ENCODE data around the gene KIF7. TPM values are rescaled to one million over a fixed set of nuclear protein-coding genes. Genes with fewer than 3 reads are reported as not detected.

Gene KIF7
- total and polyA plus RNA-seq, 2 donors (not counting 3 experiments of a cell fraction or from before 2014, with no cell fraction given), result 4.2 to 11.3 TPM

DNA sequence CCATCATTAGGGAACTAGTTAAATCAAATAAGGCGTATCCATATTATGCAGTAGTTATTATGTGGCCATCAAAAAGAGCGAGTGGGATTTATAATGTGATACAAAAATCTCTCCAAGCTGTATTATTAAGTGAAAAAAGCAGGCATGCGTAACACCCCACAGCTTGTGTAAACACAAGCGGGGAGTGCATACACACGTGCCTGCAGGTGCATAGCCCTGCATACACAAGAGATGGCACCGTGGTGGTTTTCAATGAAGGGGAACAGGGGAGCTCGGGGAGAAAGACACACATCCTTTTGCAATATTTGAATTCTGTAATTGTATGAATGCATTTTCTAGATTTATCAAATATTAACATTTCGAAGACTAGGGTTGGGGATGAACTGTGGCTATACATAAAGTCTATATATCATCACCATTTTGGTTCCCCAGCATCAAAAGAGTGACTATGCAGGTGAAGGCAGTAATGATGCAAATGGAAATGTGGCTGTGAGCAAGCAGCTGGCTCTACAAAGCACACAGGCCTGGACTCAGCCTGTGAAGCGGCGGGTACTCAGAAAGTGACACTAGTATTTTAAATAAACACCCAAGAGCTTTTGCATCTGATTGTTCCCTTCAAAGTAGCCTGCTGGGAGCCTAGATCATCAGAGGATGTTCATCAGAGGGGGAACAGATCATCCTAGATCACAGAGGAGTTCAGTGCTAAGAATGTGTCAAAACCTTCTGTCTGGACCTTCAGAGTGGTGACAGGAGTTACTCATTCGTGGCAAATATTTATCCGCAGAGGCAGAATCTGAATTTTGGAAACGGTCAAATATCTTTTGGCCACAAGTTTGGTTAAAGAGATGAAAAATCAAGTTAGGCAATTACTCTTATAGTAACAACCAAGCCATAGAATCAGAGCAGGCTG, 9.4 kb upstream of the KIF7 start:
- Histone ChIP-seq H3K4me2 (ENCODE audit: insufficient read depth, low read length) (peak overlapping the region; percentile 74), H4K20me1 (replicated peaks; ENCODE audit: control insufficient read depth, extremely low read depth, insufficient read depth, low read length) (no peaks in the 10 kb centered on the region), H3K79me2 (ENCODE audit: control insufficient read depth, insufficient read depth, low read length) (no peaks in the 10 kb centered on the region), H3K36me3 (ENCODE audit: control insufficient read depth in 2 of 2, extremely low read depth in 1 of 2, insufficient read depth in 2 of 2, low read length in 2 of 2) (no peaks in the 10 kb centered on the region), H3K4me1 (ENCODE audit: control insufficient read depth, extremely low read depth, insufficient read depth, low read length) (peaks cover 20% of the 10 kb centered on the region), H3K9me1 (replicated peaks; ENCODE audit: control insufficient read depth, extremely low read depth, insufficient read depth, low read length) (no peaks in the 10 kb centered on the region), H3K4me3 (replicated peaks in 1 of 3; ENCODE audit: insufficient read depth in 1 of 3, low read depth in 1 of 3, low read length in 3 of 3) (peak overlapping the region in 1 of 3 experiments; percentile 30), H3K9ac (replicated peaks; ENCODE audit: extremely low read depth, insufficient read depth, low read length) (no peak overlapping the region), H2AFZ (ENCODE audit: low read depth, low read length) (peak overlapping the region; percentile 52), H3K9me3 (replicated peaks; ENCODE audit: control insufficient read depth, insufficient read depth, low read length) (no peaks in the 10 kb centered on the region), H3K27ac (ENCODE audit: insufficient read depth, low read depth, low read length) (no peak overlapping the region), H3K27me3 (ENCODE audit: control insufficient read depth in 2 of 2, insufficient read depth in 2 of 2, low read length in 2 of 2) (no peaks in the 10 kb centered on the region)
- BruUV-seq (replicated peaks), result no TSS peak
- TF ChIP-seq MYC (IDR thresholded peaks at IDR 0.05; ENCODE audit: low read depth, low read length), result no peak
- no peak for TF ChIP-seq EZH2 (IDR thresholded peaks at IDR 0.05; ENCODE audit: borderline replicate concordance, low read depth, low read length, severe bottlenecking)
- no peak for TF ChIP-seq FOS (IDR thresholded peaks at IDR 0.05; ENCODE audit: borderline replicate concordance, insufficient read depth, low read length)
- no peak for TF ChIP-seq POLR2AphosphoS5 (IDR thresholded peaks at IDR 0.05; ENCODE audit: insufficient read depth, low read depth, low read length)
- TF ChIP-seq, protein P1, sequence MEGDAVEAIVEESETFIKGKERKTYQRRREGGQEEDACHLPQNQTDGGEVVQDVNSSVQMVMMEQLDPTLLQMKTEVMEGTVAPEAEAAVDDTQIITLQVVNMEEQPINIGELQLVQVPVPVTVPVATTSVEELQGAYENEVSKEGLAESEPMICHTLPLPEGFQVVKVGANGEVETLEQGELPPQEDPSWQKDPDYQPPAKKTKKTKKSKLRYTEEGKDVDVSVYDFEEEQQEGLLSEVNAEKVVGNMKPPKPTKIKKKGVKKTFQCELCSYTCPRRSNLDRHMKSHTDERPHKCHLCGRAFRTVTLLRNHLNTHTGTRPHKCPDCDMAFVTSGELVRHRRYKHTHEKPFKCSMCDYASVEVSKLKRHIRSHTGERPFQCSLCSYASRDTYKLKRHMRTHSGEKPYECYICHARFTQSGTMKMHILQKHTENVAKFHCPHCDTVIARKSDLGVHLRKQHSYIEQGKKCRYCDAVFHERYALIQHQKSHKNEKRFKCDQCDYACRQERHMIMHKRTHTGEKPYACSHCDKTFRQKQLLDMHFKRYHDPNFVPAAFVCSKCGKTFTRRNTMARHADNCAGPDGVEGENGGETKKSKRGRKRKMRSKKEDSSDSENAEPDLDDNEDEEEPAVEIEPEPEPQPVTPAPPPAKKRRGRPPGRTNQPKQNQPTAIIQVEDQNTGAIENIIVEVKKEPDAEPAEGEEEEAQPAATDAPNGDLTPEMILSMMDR (IDR thresholded peaks at IDR 0.05; ENCODE audit: extremely low read depth in 1 of 2, insufficient read depth in 1 of 2, low read depth in 1 of 2, low read length in 2 of 2), result no peak
- TF ChIP-seq POLR2A (IDR thresholded peaks at IDR 0.05; ENCODE audit: low read depth, low read length), result no peak
- TF ChIP-seq, protein P2, sequence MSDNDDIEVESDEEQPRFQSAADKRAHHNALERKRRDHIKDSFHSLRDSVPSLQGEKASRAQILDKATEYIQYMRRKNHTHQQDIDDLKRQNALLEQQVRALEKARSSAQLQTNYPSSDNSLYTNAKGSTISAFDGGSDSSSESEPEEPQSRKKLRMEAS (IDR thresholded peaks at IDR 0.05; ENCODE audit: insufficient read depth, insufficient read length), result no peak
- no peak for TF ChIP-seq JUN (IDR thresholded peaks at IDR 0.05; ENCODE audit: borderline replicate concordance, insufficient read depth, insufficient read length, low read depth)
- TF ChIP-seq GATA2 (IDR thresholded peaks at IDR 0.05; ENCODE audit: insufficient read depth, insufficient read length, low read depth, low read length), result no peak
- DNase-seq (ENCODE audit: low read depth, low spot score) (no peak), FAIRE-seq (peak; percentile 76)
- ChIA-PET POLR2A (no interaction called here), CTCF (interaction anchor here (1.4 to 4.6 kb wide), 3 partner anchors 10 to 248 kb away, joined by 3 to 55 read pairs (median 3); partner anchors contain the start of genes ARPIN and KIF7)
- dilution Hi-C loops (cut with MboI; ENCODE audit: extremely low pct_ligation_motif_present, low sequenced_read_pairs), result no loop called here
- intact Hi-C loops (cut with micrococcal nuclease), result no loop called here

Measured in endothelial cell of umbilical vein (primary cell).